Brain microvascular endothelial cell (primary cell): ENCODE measurements around the gene MESP1.
"Not testable (repeated sequence)": the region's sequence is repeated elsewhere in the genome, so short reads cannot be mapped to it uniquely, and the experiment has no call there.

Experiments used
- DNase-seq: peaks from one replicate; pipeline ENCODE4 v3.0.0-alpha.2; 2020
- H3K27ac ChIP-seq: fragments of 250-450 bp; sonication (Bioruptor Pico); 2 replicates; pipeline ENCODE4 v1.5.1; 2020; ENCODE audit warnings: mild to moderate bottlenecking, moderate library complexity
- H3K27me3 ChIP-seq: fragments of 250-450 bp; sonication (Bioruptor Pico); replicated peaks from 2 replicates; pipeline ENCODE4 v1.5.1; 2020; ENCODE audit warnings: mild to moderate bottlenecking
- H3K36me3 ChIP-seq: fragments of 250-450 bp; sonication (Bioruptor Pico); replicated peaks from 2 replicates; pipeline ENCODE4 v1.5.1; 2020; ENCODE audit warnings: mild to moderate bottlenecking
- H3K4me3 ChIP-seq: 2 replicates; pipeline ENCODE4 v1.5.1; 2011; ENCODE audit warnings: low read depth, mild to moderate bottlenecking, control low read depth, low read length, moderate library complexity
- CTCF ChIP-seq: IDR thresholded peaks from 2 replicates; pipeline ENCODE4 v1.5.1; 2011; ENCODE audit warnings: low read depth, mild to moderate bottlenecking, moderate library complexity, low read length, control low read depth, inconsistent platforms; ENCODE audit errors: missing control alignments
- in situ Hi-C: cut with HindIII; loops from 2 replicates; pipeline ENCODE4 v1.10.0; 2017; ENCODE audit warnings: low sequenced_read_pairs, low pct_ligation_motif_present

The MESP1 gene

GRCh38 chr15:89785774-89786140 lies 34.7 kb upstream of the MESP1 start:
- peaks cover 28% of the 10 kb centered on the region for H3K36me3 ChIP-seq
- in situ Hi-C loops = no loop called here
- no peaks in the 10 kb centered on the region for H3K27me3 ChIP-seq
- no peak overlapping the region for H3K27ac ChIP-seq
- no peak for DNase-seq
- H3K4me3 ChIP-seq = no peak overlapping the region
- no peak for TF ChIP-seq CTCF

DNA sequence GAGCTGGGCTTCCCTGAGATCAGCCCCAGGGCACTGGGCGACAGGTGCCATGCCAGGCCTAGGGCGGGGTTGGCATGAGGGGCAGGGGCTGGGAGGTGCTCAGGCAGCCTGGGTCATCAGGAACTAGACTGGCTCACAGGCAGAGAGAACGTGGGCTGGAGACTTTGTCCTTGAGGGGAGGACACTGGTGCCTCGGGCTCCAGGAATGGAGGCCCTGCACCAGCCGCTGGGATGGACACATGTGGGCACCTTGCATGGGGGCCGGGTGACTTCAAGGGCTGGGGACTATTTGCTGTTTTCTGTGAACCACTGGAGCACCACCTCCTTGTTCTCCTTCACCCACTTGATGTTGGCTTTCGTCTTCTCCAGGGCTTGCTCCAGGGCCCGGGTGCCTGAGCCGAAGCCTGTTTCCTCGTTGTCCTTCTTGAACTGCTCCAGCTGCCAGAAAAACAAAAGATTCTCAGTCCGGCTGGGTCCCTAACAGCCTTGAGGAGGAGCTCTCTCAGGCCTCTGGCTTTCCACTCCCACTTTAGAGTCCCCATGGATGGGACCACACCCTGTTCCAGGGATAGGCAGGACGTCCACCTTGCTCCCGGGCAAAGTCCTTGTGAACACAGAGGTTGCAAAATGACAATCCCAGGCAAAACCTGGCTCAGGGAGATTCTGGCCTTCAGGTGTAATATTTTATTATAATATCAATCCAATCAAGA lies 34.2 kb upstream of the MESP1 start:
- no peaks in the 10 kb centered on the region for H3K27me3 ChIP-seq
- in situ Hi-C loops = no loop called here
- H3K27ac ChIP-seq = no peak overlapping the region
- no peak overlapping the region for H3K4me3 ChIP-seq
- no peak for DNase-seq
- no peak for TF ChIP-seq CTCF
- H3K36me3 ChIP-seq = peaks cover 22% of the 10 kb centered on the region

DNA sequence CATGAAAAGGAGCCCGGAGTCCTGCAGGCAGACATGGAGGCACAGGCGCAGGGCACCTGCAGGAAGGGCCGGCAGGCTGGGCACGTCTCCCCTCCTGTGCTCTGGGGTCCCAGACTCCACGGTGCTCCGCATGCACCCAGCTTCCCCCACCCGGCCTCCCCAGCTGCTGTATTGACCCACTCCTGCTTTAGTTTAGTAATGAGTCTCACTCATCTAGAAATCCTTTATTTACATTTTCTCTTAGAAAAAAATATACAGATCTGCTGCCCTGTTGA lies 33.6 kb upstream of the MESP1 start:
- peaks cover 20% of the 10 kb centered on the region for H3K36me3 ChIP-seq
- H3K27me3 ChIP-seq = no peaks in the 10 kb centered on the region
- TF ChIP-seq CTCF = no peak
- DNase-seq = no peak
- no peak overlapping the region for H3K4me3 ChIP-seq
- in situ Hi-C loops = no loop called here
- H3K27ac ChIP-seq = no peak overlapping the region

GRCh38 chr15:89783861-89784685 lies 33.0 kb upstream of the MESP1 start:
- H3K27me3 ChIP-seq = no peaks in the 10 kb centered on the region
- in situ Hi-C loops = no loop called here
- H3K4me3 ChIP-seq = no peak overlapping the region
- H3K36me3 ChIP-seq = peaks cover 16% of the 10 kb centered on the region
- no peak overlapping the region for H3K27ac ChIP-seq
- DNase-seq = no peak
- no peak for TF ChIP-seq CTCF

GRCh38 chr15:89783111-89783860 lies 32.2 kb upstream of the MESP1 start:
- H3K4me3 ChIP-seq = no peak overlapping the region
- TF ChIP-seq CTCF = no peak
- H3K27ac ChIP-seq = no peak overlapping the region
- in situ Hi-C loops = no loop called here
- DNase-seq = no peak
- H3K36me3 ChIP-seq = peaks cover 13% of the 10 kb centered on the region
- no peaks in the 10 kb centered on the region for H3K27me3 ChIP-seq

- H3K36me3 ChIP-seq, DNase-seq, H3K27me3 ChIP-seq, H3K27ac ChIP-seq, H3K4me3 ChIP-seq, in situ Hi-C loops: not testable (repeated sequence)
These were observed 31.5 kb upstream of the MESP1 start for GRCh38 chr15:89782619-89782950.
